GM12875 (cell line): ENCODE results near the gene UBE2C.

Experiments
- H3K4me3 ChIP-seq: one replicate; pipeline ENCODE4 v1.5.1; 2011; ENCODE audit warnings: low read depth, low read length, control low read depth
- TF ChIP-seq, protein P1 (sequence below): IDR thresholded peaks from 2 replicates; pipeline ENCODE4 v1.5.1; 2011; ENCODE audit warnings: low read depth, mild to moderate bottlenecking, control low read depth, inconsistent platforms, low read length, moderate library complexity, borderline replicate concordance; ENCODE audit not compliant: insufficient read depth

UBE2C gene

DNA sequence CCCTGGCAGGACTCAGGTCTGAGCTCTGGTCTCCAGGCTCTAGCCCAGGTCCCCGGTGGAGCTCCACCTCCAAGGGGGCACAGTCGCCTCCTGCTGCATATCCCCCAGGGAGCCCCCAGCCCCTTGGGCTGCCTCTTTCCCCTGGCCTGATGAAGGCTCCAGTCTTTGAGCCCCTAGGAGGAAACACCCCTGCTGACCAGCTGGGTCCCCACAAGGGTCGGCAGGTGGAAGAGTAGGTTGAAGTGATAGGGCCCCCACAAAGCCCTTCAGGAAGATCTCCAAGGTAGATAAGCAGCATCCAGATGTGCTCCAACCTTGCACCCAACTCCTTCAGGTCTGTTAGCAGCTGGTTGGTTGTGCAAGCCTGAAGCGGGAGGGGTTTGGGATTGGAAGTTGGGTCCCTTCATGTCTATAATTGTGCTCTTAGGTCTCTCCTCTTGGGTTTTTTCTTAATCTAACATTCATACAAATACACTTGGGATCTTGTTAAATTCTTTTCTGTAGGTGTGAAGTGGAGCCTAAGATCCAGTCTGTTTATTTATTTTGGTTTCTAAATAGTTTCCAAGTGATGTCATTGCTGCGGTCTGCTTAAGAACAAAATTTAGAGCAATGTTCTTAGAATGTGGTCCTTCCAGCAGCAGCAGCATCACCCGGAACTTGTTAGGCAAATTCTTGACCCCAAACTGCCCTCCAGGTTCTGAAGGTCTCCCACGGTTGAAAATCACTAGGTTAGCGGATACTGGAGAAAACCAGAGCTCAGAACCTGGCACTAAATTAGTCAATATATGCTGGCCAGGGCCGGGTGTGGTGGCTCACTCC lies 5.1 kb downstream of the UBE2C start:
- no peak overlapping the region for H3K4me3 ChIP-seq
- TF ChIP-seq, protein P1, sequence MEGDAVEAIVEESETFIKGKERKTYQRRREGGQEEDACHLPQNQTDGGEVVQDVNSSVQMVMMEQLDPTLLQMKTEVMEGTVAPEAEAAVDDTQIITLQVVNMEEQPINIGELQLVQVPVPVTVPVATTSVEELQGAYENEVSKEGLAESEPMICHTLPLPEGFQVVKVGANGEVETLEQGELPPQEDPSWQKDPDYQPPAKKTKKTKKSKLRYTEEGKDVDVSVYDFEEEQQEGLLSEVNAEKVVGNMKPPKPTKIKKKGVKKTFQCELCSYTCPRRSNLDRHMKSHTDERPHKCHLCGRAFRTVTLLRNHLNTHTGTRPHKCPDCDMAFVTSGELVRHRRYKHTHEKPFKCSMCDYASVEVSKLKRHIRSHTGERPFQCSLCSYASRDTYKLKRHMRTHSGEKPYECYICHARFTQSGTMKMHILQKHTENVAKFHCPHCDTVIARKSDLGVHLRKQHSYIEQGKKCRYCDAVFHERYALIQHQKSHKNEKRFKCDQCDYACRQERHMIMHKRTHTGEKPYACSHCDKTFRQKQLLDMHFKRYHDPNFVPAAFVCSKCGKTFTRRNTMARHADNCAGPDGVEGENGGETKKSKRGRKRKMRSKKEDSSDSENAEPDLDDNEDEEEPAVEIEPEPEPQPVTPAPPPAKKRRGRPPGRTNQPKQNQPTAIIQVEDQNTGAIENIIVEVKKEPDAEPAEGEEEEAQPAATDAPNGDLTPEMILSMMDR, result no peak

DNA sequence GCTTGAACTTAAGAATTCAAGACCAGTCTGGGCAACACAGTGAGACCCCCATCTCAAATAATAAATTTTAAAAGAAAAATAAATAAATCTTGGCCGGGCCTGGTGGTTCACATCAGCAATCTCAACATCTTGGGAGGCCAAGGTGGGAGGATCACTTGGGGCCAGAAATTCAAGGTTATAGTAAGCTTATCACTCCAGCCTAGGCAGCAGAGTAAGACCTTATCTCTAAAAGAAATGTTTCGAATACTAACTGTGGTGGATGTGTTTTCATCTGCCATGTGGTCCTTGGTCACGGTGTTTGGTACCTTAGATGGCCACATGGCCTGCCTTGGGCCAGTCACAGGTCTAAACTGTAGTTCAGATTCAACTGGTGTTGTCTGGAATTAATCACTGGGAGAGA lies 5.8 kb downstream of the UBE2C start:
- TF ChIP-seq, protein P1, result no peak
- no peak overlapping the region for H3K4me3 ChIP-seq

DNA sequence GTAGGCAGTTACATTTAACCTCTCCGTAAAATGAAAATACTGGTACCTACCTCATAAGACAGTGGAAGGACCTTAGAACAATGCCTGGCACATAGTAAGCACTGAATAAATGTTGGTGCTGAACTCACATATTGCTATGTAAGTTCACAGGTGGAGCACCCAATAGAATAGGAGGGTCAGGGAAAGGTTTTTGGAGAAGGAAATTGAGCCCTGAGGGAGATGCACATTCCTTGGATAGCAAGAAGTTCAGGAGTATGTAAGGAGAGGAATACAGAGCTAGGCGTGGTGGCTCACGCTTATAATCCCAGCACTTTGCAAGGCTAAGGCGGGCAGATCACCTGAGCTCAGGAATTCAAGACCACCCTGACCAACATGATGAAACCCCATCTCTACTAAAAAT lies 7.0 kb downstream of the UBE2C start:
- no peak overlapping the region for H3K4me3 ChIP-seq
- TF ChIP-seq, protein P1, result no peak

DNA sequence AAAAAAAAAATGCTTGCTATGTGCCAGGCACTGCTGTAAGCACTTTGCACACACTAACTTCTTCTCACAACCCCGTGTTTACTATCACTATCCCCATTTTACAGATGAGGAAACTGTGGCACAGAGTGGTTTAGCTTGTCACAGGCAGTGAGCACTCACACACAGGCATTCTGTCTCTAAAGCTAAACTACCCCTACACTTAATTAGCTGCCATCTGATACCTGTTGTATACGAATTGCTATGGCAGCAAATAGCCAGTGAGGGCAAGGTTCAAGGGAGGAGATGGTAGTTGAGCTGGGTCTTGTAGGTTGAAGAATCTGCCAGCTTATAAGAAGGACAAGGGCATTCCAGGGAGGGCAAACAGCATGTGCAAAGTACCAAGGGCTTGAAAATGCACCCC lies 9.5 kb downstream of the UBE2C start:
- TF ChIP-seq, protein P1, result no peak
- H3K4me3 ChIP-seq, result no peak overlapping the region

DNA sequence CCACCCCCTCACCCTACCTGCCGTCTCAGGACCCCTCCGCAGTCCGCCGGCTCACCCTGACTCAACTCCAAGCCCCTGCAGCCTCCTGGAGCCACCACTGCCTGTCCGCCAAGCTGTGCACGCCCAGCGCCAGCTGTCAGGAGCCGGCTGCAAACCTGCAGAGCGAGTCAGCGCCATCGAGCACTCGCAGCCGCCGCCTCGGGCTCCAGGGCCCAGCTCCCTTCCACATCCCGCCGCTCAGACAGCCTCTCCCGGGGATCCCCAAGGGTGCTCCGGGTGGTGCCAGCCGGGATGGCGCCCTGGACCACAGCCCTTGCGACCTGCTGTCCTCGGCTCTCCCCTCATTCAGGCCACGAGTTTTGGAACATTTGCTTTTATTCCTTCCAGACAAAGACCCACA lies 10.4 kb downstream of the UBE2C start:
- H3K4me3 ChIP-seq, result no peak overlapping the region
- TF ChIP-seq, protein P1, result no peak

DNA sequence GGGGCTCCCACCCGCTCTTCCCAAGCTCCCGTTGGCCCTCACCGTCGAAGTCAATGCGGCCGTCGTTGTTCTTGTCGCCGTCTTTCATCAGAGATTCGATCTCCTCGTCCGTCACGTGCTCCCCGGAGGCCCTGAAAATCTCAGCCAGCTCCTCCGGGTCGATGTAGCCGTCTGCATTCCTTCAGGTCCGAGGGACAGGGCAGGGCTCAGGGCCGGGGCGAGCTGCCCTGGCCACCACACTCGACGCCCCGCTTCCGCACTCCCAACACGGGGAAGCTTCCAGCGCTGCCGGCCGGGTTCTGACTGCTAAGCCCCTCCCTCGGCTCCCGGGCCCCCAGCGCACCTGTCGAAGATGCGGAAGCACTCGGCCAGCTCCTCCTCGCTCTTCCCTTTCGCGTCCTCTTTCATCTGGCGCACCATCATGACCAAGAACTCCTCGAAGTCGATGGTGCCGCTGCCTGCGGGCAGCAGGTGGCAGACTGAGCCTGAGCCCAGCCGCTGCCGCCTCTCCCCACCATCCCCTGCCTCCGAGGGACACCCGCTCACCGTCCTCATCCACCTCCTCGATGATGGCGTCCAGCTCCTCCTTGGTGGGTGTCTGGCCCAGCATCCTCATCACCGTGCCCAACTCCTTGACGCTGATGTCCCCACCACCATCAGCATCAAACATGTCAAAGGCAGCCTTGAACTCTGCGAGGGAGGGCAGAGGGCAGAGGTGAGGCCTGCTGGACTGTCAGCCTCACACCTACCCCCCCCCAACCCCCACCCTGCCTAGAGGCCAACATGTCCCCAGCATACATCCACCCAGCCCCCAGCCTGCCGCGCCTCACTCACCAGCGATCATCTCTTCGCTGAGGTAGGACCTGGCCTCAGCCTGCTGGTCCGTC lies 11.7 kb downstream of the UBE2C start:
- TF ChIP-seq, protein P1, result peak; percentile 40
- no peak overlapping the region for H3K4me3 ChIP-seq
